ENCODE results near the gene PIK3CA.

DNA sequence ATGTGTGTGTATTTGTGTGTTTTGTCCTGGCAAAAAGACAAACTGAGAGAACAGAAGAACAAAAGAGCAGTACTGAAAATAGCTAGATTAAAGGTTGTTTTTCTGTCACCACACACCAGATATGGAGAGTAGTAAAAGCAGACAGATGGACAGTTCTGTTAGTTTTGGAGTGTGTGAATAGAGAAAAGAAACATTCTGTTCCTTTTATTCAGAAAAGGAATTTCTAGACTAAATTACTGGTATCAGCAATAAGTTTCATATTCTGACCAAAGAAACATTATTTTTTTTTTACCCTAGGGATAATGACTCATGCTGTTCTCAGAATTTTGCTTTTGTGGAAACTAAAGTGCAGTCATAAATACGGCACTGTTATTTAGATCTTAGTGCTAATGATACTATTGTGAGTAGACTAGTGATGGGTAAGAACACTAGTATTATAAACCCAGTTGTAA lies 32.9 kb downstream of the PIK3CA start:
- TF ChIP-seq CTCF (conservative IDR thresholded peaks at IDR 0.05; ENCODE audit: low read length) (no peak), EZH2phosphoT487 (IDR thresholded peaks at IDR 0.05; ENCODE audit: borderline replicate concordance, low read depth, low read length) (no peak)

Measured in OCI-LY7 (cell line).